GM23338 (cell line): ENCODE data around the gene GPRIN2. TPM values are rescaled to one million over a fixed set of nuclear protein-coding genes. Genes with fewer than 3 reads are reported as not detected.

Experiments
- NANOG ChIP-seq: IDR thresholded peaks from 2 replicates; pipeline ENCODE4 v1.6.1; 2016; ENCODE audit warnings: antibody characterized with exemption, borderline replicate concordance
- POLR2AphosphoS5 ChIP-seq: IDR thresholded peaks from 2 replicates; pipeline ENCODE4 v1.6.1; 2016; ENCODE audit warnings: antibody characterized with exemption, low read depth
- STAT1 ChIP-seq: IDR thresholded peaks from one replicate; pipeline ENCODE4 v1.6.1; 2016; ENCODE audit warnings: antibody characterized with exemption; ENCODE audit not compliant: unreplicated experiment
- ZNF331 ChIP-seq: fragments of 250-450 bp; sonication (Bioruptor Pico); IDR thresholded peaks from 2 replicates; pipeline ENCODE4 v1.5.0; 2020; ENCODE audit warnings: low read depth, mild to moderate bottlenecking, moderate library complexity
- polyA plus RNA-seq: library from polyadenylated mRNA; unstranded; fragments of >200 nt; fragmentation: Nextera tagmentation; extraction: Ambion mirVana; gene quantifications from 2 replicates; pipeline ENCODE4 v1.2.1, GENCODE V29; 2016
- total RNA-seq: library from RNA; depleted of rRNA; stranded (reverse); fragments of >200 nt; shearing (Covaris generic); gene quantifications from 2 replicates; pipeline ENCODE4 v1.2.3, GENCODE V29; 2014
- TF ChIP-seq, protein P1 (sequence below): fragments of 250-450 bp; sonication (Bioruptor Pico); IDR thresholded peaks from 2 replicates; pipeline ENCODE4 v1.5.0; 2020; ENCODE audit warnings: mild to moderate bottlenecking, moderate library complexity
- TF ChIP-seq, protein P2 (sequence below), 2 experiments: fragments of 200-600 bp in 1 of 2; sonication (generic) in 1 of 2; conservative IDR thresholded peaks; 2 replicates each; pipeline versions ENCODE4 v1.5.1 to v1.6.1; 2016 to 2017; ENCODE audit warnings: antibody characterized with exemption in 2 of 2, low read depth in 2 of 2, mild to moderate bottlenecking in 2 of 2, moderate library complexity in 1 of 2
- TF ChIP-seq, protein P3 (sequence below): IDR thresholded peaks from 2 replicates; pipeline ENCODE4 v1.6.1; 2016; ENCODE audit warnings: antibody characterized with exemption

Gene GPRIN2
- total and polyA plus RNA-seq, 2 experiments from 2014 or later, result 2.9 to 28.5 TPM

DNA sequence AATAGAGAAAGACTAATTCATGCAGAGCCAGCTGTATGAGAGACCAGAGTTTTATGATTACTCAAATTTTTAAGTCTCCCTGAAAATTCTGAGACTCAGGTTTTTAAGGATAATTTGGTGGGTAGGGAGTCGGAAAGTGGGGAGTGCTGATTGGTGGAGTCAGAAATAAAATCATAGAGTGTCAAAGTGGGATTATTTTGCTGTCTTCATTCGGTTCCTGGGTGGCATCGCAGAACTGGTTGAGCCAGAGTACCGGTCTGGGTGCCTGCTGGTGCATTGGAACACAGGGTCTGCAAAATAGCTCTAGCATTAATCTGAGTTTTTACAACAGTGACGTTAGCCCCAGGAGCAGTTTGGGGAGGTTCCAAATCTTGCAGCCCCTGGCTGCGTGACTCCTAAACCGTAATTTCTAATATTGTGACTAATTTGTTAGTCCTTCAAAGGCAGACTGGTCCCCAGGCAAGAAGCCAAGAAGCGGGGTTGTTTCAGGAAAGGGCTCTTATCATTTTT is 32.4 kb downstream of the GPRIN2 start (continued):
- TF ChIP-seq, protein P1, sequence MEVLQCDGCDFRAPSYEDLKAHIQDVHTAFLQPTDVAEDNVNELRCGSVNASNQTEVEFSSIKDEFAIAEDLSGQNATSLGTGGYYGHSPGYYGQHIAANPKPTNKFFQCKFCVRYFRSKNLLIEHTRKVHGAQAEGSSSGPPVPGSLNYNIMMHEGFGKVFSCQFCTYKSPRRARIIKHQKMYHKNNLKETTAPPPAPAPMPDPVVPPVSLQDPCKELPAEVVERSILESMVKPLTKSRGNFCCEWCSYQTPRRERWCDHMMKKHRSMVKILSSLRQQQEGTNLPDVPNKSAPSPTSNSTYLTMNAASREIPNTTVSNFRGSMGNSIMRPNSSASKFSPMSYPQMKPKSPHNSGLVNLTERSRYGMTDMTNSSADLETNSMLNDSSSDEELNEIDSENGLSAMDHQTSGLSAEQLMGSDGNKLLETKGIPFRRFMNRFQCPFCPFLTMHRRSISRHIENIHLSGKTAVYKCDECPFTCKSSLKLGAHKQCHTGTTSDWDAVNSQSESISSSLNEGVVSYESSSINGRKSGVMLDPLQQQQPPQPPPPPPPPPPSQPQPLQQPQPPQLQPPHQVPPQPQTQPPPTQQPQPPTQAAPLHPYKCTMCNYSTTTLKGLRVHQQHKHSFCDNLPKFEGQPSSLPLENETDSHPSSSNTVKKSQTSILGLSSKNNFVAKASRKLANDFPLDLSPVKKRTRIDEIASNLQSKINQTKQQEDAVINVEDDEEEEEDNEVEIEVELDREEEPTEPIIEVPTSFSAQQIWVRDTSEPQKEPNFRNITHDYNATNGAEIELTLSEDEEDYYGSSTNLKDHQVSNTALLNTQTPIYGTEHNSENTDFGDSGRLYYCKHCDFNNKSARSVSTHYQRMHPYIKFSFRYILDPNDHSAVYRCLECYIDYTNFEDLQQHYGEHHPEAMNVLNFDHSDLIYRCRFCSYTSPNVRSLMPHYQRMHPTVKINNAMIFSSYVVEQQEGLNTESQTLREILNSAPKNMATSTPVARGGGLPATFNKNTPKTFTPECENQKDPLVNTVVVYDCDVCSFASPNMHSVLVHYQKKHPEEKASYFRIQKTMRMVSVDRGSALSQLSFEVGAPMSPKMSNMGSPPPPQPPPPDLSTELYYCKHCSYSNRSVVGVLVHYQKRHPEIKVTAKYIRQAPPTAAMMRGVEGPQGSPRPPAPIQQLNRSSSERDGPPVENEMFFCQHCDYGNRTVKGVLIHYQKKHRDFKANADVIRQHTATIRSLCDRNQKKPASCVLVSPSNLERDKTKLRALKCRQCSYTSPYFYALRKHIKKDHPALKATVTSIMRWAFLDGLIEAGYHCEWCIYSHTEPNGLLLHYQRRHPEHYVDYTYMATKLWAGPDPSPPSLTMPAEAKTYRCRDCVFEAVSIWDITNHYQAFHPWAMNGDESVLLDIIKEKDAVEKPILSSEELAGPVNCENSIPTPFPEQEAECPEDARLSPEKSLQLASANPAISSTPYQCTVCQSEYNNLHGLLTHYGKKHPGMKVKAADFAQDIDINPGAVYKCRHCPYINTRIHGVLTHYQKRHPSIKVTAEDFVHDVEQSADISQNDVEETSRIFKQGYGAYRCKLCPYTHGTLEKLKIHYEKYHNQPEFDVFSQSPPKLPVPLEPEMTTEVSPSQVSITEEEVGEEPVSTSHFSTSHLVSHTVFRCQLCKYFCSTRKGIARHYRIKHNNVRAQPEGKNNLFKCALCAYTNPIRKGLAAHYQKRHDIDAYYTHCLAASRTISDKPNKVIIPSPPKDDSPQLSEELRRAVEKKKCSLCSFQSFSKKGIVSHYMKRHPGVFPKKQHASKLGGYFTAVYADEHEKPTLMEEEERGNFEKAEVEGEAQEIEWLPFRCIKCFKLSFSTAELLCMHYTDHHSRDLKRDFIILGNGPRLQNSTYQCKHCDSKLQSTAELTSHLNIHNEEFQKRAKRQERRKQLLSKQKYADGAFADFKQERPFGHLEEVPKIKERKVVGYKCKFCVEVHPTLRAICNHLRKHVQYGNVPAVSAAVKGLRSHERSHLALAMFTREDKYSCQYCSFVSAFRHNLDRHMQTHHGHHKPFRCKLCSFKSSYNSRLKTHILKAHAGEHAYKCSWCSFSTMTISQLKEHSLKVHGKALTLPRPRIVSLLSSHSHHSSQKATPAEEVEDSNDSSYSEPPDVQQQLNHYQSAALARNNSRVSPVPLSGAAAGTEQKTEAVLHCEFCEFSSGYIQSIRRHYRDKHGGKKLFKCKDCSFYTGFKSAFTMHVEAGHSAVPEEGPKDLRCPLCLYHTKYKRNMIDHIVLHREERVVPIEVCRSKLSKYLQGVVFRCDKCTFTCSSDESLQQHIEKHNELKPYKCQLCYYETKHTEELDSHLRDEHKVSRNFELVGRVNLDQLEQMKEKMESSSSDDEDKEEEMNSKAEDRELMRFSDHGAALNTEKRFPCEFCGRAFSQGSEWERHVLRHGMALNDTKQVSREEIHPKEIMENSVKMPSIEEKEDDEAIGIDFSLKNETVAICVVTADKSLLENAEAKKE (CRISPR knock-in tag), result no peak
- TF ChIP-seq STAT1 (no peak), POLR2AphosphoS5 (no peak), NANOG (no peak), ZNF331 (CRISPR knock-in tag) (no peak)
- TF ChIP-seq, protein P2, sequence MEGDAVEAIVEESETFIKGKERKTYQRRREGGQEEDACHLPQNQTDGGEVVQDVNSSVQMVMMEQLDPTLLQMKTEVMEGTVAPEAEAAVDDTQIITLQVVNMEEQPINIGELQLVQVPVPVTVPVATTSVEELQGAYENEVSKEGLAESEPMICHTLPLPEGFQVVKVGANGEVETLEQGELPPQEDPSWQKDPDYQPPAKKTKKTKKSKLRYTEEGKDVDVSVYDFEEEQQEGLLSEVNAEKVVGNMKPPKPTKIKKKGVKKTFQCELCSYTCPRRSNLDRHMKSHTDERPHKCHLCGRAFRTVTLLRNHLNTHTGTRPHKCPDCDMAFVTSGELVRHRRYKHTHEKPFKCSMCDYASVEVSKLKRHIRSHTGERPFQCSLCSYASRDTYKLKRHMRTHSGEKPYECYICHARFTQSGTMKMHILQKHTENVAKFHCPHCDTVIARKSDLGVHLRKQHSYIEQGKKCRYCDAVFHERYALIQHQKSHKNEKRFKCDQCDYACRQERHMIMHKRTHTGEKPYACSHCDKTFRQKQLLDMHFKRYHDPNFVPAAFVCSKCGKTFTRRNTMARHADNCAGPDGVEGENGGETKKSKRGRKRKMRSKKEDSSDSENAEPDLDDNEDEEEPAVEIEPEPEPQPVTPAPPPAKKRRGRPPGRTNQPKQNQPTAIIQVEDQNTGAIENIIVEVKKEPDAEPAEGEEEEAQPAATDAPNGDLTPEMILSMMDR (conservative IDR thresholded peaks at IDR 0.05; ENCODE audit: low read depth in 2 of 2), result no peak
- TF ChIP-seq, protein P3, sequence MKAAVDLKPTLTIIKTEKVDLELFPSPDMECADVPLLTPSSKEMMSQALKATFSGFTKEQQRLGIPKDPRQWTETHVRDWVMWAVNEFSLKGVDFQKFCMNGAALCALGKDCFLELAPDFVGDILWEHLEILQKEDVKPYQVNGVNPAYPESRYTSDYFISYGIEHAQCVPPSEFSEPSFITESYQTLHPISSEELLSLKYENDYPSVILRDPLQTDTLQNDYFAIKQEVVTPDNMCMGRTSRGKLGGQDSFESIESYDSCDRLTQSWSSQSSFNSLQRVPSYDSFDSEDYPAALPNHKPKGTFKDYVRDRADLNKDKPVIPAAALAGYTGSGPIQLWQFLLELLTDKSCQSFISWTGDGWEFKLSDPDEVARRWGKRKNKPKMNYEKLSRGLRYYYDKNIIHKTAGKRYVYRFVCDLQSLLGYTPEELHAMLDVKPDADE, result no peak
